D341Med (cell line): Measurements from ENCODE around the gene PHF5A.
"Not testable (repeated sequence)": the region's sequence is repeated elsewhere in the genome, so short reads cannot be mapped to it uniquely, and the experiment has no call there.

ENCODE experiments used
- DNase-seq: peaks from one replicate; pipeline ENCODE4 v3.0.0; 2012; ENCODE audit warnings: low spot score

Gene PHF5A

GRCh38 chr22:41447435-41448188 is 20.9 kb downstream of the PHF5A start:
- DNase-seq = peak; percentile 72

GRCh38 chr22:41446639-41447434 is 21.7 kb downstream of the PHF5A start, which contains the start of gene TOB2:
TSS of gene TOB2 (minus strand) at chr22:41446801. CDS start at chr22:41437345, 9,456 bp downstream.
- DNase-seq = peak; percentile 89

- DNase-seq = no peak
Observed at GRCh38 chr22:41446057-41446501, 22.4 kb downstream of the PHF5A start.

- DNase-seq = no peak
Observed at GRCh38 chr22:41445129-41446056, 23.1 kb downstream of the PHF5A start.

- DNase-seq = peak; percentile 84
Observed at GRCh38 chr22:41444360-41445128, 23.9 kb downstream of the PHF5A start.

GRCh38 chr22:41442240-41442792 is 26.2 kb downstream of the PHF5A start:
- DNase-seq = peak; percentile 67

- not testable (repeated sequence) for DNase-seq
Observed at GRCh38 chr22:41440511-41440910, 28.0 kb downstream of the PHF5A start.

- no peak for DNase-seq
Observed at GRCh38 chr22:41437198-41437597, 31.3 kb downstream of the PHF5A start.

- DNase-seq = no peak
Observed at GRCh38 chr22:41436322-41437113, 32.0 kb downstream of the PHF5A start.

- DNase-seq = no peak
Observed at GRCh38 chr22:41435560-41435959, 32.9 kb downstream of the PHF5A start.

- DNase-seq = not testable (repeated sequence)
Observed at GRCh38 chr22:41434361-41435003, 34.0 kb downstream of the PHF5A start.

GRCh38 chr22:41433480-41433879 is 35.0 kb downstream of the PHF5A start:
- DNase-seq = not testable (repeated sequence)

GRCh38 chr22:41431656-41432055 is 36.8 kb downstream of the PHF5A start:
- no peak for DNase-seq

- no peak for DNase-seq
Observed at GRCh38 chr22:41429951-41430332, 38.5 kb downstream of the PHF5A start.

- no peak for DNase-seq
Observed at GRCh38 chr22:41429232-41429950, 39.1 kb downstream of the PHF5A start.

- no peak for DNase-seq
Observed at GRCh38 chr22:41425660-41426365, 42.7 kb downstream of the PHF5A start.

- no peak for DNase-seq
Observed at GRCh38 chr22:41418717-41419116, 49.8 kb downstream of the PHF5A start.
